Caco-2 (cell line): ENCODE results near the gene MLLT11. TPM values are rescaled to one million over a fixed set of nuclear protein-coding genes. Genes with fewer than 3 reads are reported as not detected.

Experiments used
- BruUV-seq: library from RNA; stranded (reverse); fragments of 400-500 nt; replicated peaks from 2 replicates; lab custom pipeline; 2021; lab: Mats Ljungman, UMichigan
- CTCF ChIA-PET: fragments of 300-600 bp; sonication (Branson Sonifier 250); formaldehyde crosslinking; loops from one replicate; lab custom pipeline; 2022; ENCODE audit warnings: antibody characterized with exemption; lab: Charles Lee
- POLR2A ChIA-PET: fragments of 300-600 bp; sonication (Branson Sonifier 250); formaldehyde crosslinking; loops from one replicate; lab custom pipeline; 2022; ENCODE audit warnings: antibody characterized with exemption; lab: Charles Lee
- DNase-seq, 2 experiments: peaks; one replicate each; pipeline versions ENCODE4 v3.0.0 to v3.0.0-alpha.2; 2020 to 2022
- H3K27me3 ChIP-seq: replicated peaks from 2 replicates; pipeline ENCODE4 v1.6.0; 2011; ENCODE audit warnings: low read length; ENCODE audit not compliant: control insufficient read depth, insufficient read depth
- H3K36me3 ChIP-seq: 2 replicates; pipeline ENCODE4 v1.5.1; 2011; ENCODE audit warnings: low read length; ENCODE audit not compliant: control insufficient read depth, insufficient read depth
- H3K4me1 ChIP-seq: fragments of 250-450 bp; sonication (Bioruptor Pico); 2 replicates; pipeline ENCODE4 v1.5.1; 2020; ENCODE audit warnings: mild to moderate bottlenecking
- H3K4me3 ChIP-seq: 2 replicates; pipeline ENCODE4 v1.5.1; 2011; ENCODE audit warnings: low read depth, mild to moderate bottlenecking, control low read depth, low read length
- H3K9me3 ChIP-seq: fragments of 250-450 bp; sonication (Bioruptor Pico); 2 replicates; pipeline ENCODE4 v1.5.1; 2020; ENCODE audit warnings: mild to moderate bottlenecking, moderate library complexity
- H3K27ac Mint-ChIP-seq: one replicate; pipeline ENCODE4 v1.8.0; 2022; ENCODE audit warnings: mixed read lengths; ENCODE audit not compliant: unreplicated experiment
- H3K27me3 Mint-ChIP-seq: one replicate; pipeline ENCODE4 v1.8.0; 2022; ENCODE audit warnings: mixed read lengths; ENCODE audit not compliant: insufficient read depth, unreplicated experiment
- H3K36me3 Mint-ChIP-seq: one replicate; pipeline ENCODE4 v1.8.0; 2022; ENCODE audit warnings: mild to moderate bottlenecking, mixed read lengths; ENCODE audit not compliant: insufficient read depth, unreplicated experiment
- H3K4me1 Mint-ChIP-seq: one replicate; pipeline ENCODE4 v1.8.0; 2022; ENCODE audit warnings: low read depth, mixed read lengths; ENCODE audit not compliant: unreplicated experiment
- H3K4me3 Mint-ChIP-seq: one replicate; pipeline ENCODE4 v1.8.0; 2022; ENCODE audit warnings: mild to moderate bottlenecking, moderate library complexity, mixed read lengths; ENCODE audit not compliant: unreplicated experiment
- H3K9me3 Mint-ChIP-seq: one replicate; pipeline ENCODE4 v1.8.0; 2022; ENCODE audit warnings: mixed read lengths; ENCODE audit not compliant: unreplicated experiment
- intact Hi-C: fragments of 100-400 bp; cut with micrococcal nuclease; formaldehyde crosslinking; loops from one replicate; pipeline ENCODE4 v1.10.0; 2022; ENCODE audit not compliant: unreplicated experiment
- total RNA-seq: library from RNA; stranded (reverse); gene quantifications from 2 replicates; pipeline ENCODE4 v1.2.3, GENCODE V29; 2022
- TF ChIP-seq, protein P1 (sequence below), 2 experiments: fragments of 200-600 bp in 1 of 2; IDR thresholded peaks; 1 replicate in 1 of 2; 2 replicates in 1 of 2; pipeline versions ENCODE4 v1.5.1 to v1.8.0; 2011 to 2022; ENCODE audit warnings: antibody characterized with exemption in 1 of 2, control low read depth in 1 of 2, inconsistent platforms in 1 of 2, low read depth in 1 of 2, low read length in 1 of 2, mild to moderate bottlenecking in 1 of 2, moderate library complexity in 1 of 2; ENCODE audit not compliant: insufficient read depth in 1 of 2, severe bottlenecking in 1 of 2, unreplicated experiment in 1 of 2

Gene MLLT11
- total RNA-seq, 1 experiment from 2014 or later = 0.95 TPM

DNA sequence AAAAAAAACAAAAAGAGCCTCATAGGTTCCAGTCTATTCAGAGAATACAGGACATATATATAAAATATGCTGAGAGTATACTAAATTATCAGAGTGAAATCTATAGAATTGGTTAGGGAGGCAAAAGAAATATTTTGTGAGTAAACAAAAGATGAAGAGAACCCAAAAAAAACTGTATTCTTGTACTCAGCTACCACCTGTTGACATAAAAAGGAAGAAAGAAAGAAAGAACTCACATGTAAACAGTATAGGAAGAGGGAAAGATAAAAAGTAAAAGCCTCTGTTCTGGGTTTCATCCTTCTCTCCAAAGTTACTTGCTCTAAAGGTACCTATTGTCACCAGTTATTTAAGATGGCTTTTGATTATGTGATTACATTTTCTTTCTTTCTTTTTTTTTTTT lies 33.7 kb upstream of the MLLT11 start:
- ChIA-PET CTCF (no interaction called here), POLR2A (no interaction called here)
- Histone ChIP-seq H3K9me3 (no peaks in the 10 kb centered on the region), H3K4me3 (no peak overlapping the region), H3K4me1 (no peaks in the 10 kb centered on the region), H3K36me3 (peaks cover 3% of the 10 kb centered on the region; the same call in 1 of the 2 replicates), H3K27me3 (no peaks in the 10 kb centered on the region)
- no peak for DNase-seq
- BruUV-seq = no TSS peak
- TF ChIP-seq, protein P1, sequence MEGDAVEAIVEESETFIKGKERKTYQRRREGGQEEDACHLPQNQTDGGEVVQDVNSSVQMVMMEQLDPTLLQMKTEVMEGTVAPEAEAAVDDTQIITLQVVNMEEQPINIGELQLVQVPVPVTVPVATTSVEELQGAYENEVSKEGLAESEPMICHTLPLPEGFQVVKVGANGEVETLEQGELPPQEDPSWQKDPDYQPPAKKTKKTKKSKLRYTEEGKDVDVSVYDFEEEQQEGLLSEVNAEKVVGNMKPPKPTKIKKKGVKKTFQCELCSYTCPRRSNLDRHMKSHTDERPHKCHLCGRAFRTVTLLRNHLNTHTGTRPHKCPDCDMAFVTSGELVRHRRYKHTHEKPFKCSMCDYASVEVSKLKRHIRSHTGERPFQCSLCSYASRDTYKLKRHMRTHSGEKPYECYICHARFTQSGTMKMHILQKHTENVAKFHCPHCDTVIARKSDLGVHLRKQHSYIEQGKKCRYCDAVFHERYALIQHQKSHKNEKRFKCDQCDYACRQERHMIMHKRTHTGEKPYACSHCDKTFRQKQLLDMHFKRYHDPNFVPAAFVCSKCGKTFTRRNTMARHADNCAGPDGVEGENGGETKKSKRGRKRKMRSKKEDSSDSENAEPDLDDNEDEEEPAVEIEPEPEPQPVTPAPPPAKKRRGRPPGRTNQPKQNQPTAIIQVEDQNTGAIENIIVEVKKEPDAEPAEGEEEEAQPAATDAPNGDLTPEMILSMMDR (IDR thresholded peaks at IDR 0.05; ENCODE audit: insufficient read depth in 1 of 2, low read depth in 1 of 2, low read length in 1 of 2, severe bottlenecking in 1 of 2, unreplicated experiment in 1 of 2) = no peak
- no peak overlapping the region for H3K4me3 Mint-ChIP-seq
- intact Hi-C loops = no loop called here
- no peaks in the 10 kb centered on the region for H3K4me1 Mint-ChIP-seq
- H3K27ac Mint-ChIP-seq = no peak overlapping the region
- H3K27me3 Mint-ChIP-seq = no peaks in the 10 kb centered on the region
- H3K9me3 Mint-ChIP-seq = no peaks in the 10 kb centered on the region
- peaks cover 46% of the 10 kb centered on the region for H3K36me3 Mint-ChIP-seq

DNA sequence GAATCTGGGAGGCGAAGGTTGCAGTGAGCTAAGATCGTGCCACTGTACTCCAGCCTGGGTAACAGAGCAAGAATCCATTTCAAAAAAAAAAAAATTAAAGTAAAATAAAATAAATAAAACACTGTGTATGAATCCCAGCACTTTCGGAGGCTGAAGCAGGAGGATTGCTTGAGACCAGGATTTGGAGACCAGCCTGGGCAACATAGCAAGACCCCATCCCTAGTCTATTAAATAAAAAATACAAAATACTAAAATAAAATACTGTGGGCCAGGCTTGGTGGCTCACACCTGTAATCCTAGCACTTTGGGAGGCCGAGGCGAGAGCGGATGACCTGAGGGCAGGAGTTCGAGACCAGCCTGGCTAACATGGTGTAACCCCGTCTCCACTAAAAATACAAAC lies 28.0 kb upstream of the MLLT11 start:
- TF ChIP-seq, protein P1 (IDR thresholded peaks at IDR 0.05; ENCODE audit: insufficient read depth in 1 of 2, low read depth in 1 of 2, low read length in 1 of 2, severe bottlenecking in 1 of 2, unreplicated experiment in 1 of 2) = no peak
- H3K27ac Mint-ChIP-seq = no peak overlapping the region
- H3K9me3 ChIP-seq = no peaks in the 10 kb centered on the region
- H3K4me1 Mint-ChIP-seq = no peaks in the 10 kb centered on the region
- H3K36me3 Mint-ChIP-seq = peaks cover 40% of the 10 kb centered on the region
- no peak for DNase-seq
- BruUV-seq = no TSS peak
- H3K4me1 ChIP-seq = no peaks in the 10 kb centered on the region
- H3K4me3 ChIP-seq = no peak overlapping the region
- H3K27me3 Mint-ChIP-seq = no peaks in the 10 kb centered on the region
- no peaks in the 10 kb centered on the region for H3K9me3 Mint-ChIP-seq
- peaks cover 3% of the 10 kb centered on the region; the same call in 1 of the 2 replicates for H3K36me3 ChIP-seq
- CTCF ChIA-PET = no interaction called here
- POLR2A ChIA-PET = no interaction called here
- intact Hi-C loops = no loop called here
- no peaks in the 10 kb centered on the region for H3K27me3 ChIP-seq
- H3K4me3 Mint-ChIP-seq = no peak overlapping the region

- Mint-ChIP-seq H3K9me3 (no peaks in the 10 kb centered on the region), H3K4me3 (no peak overlapping the region), H3K27ac (no peak overlapping the region), H3K36me3 (peaks cover 32% of the 10 kb centered on the region), H3K27me3 (no peaks in the 10 kb centered on the region), H3K4me1 (no peaks in the 10 kb centered on the region)
- POLR2A ChIA-PET = no interaction called here
- Histone ChIP-seq H3K36me3 (no peaks in the 10 kb centered on the region; the same call in 1 of the 2 replicates), H3K27me3 (no peaks in the 10 kb centered on the region), H3K4me3 (no peak overlapping the region), H3K9me3 (no peaks in the 10 kb centered on the region), H3K4me1 (no peaks in the 10 kb centered on the region)
- no TSS peak for BruUV-seq
- intact Hi-C loops = no loop called here
- no peak for DNase-seq
- TF ChIP-seq, protein P1 (IDR thresholded peaks at IDR 0.05; ENCODE audit: insufficient read depth in 1 of 2, low read depth in 1 of 2, low read length in 1 of 2, severe bottlenecking in 1 of 2, unreplicated experiment in 1 of 2) = no peak
- CTCF ChIA-PET = no interaction called here
These were observed 25.0 kb upstream of the MLLT11 start for GRCh38 chr1:151035167-151035566.
